Subcutaneous adipose tissue (tissue), 4 donors: ENCODE data around the gene MRPL11. TPM values are rescaled to one million over a fixed set of nuclear protein-coding genes. Genes with fewer than 3 reads are reported as not detected.

Experiments
- CTCF ChIP-seq: fragments of 450-650 bp; IDR thresholded peaks from one replicate; pipeline ENCODE4 v1.5.1; 2016; ENCODE audit warnings: low read depth, mild to moderate bottlenecking, control low read depth, antibody characterized with exemption, moderate library complexity
- total RNA-seq, 4 donors: library from RNA; depleted of rRNA; stranded (reverse); fragments of >200 nt; gene quantifications; one replicate each; pipeline ENCODE4 v1.1.0, GENCODE V29; 2016

The MRPL11 gene
- total RNA-seq, 4 donors from 2014 or later = 26.7 to 41.8 (median 39.6) TPM

DNA sequence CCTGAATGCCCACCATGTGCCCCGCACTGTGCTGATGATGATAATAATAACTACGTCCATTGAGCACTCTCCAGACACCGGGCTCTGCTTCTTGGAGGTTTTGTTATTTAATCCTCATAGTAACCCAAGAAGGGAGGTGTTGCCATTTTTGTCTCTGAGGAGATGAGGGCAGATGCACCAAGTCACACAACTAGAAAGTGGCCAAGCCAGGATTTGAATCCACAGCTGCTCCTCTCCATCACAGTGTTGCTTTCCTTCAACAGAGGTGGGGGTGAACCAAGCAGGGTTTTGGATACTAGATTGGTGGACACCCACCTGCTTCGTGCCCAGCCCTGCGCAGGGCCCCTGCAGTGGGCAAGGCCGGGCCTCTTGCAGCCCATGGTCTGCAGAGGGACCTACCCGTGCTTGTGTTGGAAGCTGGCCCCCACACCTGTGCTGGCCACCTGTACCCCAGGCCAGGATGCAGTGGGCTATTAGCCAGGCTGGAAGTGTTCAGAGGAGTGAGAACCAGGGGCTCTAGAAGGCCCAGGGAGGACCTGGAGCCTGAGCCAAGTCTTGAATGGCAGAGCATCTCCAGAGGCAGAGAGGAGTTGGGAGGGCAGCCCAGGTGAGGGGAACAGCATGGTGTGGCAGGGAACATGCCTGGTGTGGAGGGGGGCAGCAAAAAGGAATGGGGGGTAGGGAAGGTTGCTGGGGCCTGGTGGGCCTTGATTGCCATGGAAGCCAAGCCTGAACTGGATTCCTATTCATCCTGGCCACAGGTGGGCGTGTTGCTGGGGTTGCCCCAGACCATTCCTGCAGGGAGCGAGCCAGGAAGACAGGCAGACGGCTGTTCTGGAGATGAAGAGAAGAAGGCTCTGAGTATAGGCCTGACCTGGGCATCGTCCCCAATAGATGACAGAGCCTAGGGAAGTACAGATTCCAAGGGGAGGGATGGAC, 38.9 kb upstream of the MRPL11 start:
- TF ChIP-seq CTCF = no peak

DNA sequence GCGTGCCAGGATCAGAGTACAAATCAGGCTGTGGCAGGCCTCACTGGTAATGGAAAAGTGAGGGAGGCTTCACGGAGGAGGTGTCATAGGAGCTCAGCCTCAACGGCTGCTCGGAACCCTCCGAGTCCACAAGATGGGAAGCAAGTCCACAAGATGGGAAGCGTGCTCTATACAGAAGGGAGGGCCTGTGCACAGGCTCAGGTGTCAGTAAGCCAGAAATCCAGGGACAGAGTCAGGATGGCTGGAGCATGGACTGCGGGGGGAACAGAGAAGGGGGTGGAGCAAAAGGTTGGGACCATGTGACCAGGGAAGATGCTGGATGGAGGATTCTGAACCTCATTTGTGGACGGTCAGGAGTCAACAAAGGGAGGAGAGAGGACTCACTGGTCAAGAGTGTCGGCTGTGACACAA, 38.2 kb upstream of the MRPL11 start:
- TF ChIP-seq CTCF = no peak

DNA sequence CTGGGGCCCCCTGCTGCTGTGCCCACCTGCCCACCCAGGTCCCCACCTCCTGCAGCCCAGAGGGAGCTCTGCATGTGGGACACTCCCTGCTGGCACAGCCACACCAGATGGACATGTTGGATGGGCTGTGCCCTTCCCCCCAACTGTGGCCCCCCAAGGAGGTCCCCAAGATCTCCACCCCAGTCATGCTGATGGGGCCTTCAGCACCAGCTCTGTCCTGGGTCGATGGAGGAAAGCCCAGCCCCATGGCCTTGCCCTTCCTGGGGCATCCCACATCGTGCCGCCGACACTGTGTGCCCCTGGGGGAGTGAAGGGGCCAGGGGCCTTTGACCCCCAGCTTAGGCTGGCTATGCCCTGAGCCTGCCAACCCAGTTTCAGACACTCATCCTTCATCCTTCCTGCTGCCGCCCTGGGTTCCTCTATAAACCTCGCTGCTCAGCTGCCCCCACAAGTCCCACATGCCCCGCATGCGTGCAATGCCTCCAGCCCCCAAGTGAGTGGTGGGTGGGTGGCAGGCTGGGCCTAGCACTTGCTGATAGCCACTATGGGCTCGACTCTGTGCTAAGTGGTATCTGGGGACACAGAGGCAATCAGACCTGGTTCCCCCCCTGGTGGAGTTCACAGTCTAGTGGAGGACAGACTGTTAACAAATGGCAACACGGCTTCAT, 37.7 kb upstream of the MRPL11 start:
- TF ChIP-seq CTCF = no peak

DNA sequence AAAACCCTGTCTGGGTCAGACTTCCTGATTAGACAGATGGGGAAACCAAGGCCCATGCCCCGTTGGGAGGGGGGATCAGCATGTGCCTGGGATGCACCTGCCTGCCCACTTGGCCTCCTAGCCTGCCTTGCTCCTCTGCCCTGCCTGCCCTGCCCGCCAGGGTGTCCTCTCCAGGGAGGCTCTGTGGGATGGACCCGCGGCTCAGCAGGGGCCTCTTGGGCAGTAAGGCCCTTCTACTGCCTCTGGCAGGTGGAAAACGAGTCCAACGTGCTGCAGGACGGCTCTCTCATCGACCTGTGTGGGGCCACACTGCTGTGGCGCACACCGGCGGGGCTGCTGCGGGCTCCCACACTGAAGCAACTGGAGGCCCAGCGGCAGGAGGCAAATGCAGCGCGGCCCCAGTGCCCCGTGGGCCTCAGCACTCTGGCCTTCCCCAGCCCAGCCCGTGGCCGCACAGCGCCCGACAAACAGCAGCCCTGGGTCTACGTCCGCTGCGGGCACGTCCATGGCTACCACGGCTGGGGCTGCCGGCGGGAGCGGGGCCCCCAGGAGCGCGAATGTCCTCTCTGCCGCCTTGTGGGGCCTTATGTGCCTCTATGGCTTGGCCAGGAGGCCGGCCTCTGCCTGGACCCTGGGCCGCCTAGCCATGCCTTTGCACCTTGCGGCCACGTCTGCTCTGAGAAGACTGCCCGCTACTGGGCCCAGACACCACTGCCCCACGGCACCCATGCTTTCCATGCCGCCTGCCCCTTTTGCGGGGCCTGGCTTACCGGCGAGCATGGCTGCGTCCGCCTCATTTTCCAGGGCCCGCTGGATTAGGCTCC, 36.9 kb upstream of the MRPL11 start:
- no peak for TF ChIP-seq CTCF

DNA sequence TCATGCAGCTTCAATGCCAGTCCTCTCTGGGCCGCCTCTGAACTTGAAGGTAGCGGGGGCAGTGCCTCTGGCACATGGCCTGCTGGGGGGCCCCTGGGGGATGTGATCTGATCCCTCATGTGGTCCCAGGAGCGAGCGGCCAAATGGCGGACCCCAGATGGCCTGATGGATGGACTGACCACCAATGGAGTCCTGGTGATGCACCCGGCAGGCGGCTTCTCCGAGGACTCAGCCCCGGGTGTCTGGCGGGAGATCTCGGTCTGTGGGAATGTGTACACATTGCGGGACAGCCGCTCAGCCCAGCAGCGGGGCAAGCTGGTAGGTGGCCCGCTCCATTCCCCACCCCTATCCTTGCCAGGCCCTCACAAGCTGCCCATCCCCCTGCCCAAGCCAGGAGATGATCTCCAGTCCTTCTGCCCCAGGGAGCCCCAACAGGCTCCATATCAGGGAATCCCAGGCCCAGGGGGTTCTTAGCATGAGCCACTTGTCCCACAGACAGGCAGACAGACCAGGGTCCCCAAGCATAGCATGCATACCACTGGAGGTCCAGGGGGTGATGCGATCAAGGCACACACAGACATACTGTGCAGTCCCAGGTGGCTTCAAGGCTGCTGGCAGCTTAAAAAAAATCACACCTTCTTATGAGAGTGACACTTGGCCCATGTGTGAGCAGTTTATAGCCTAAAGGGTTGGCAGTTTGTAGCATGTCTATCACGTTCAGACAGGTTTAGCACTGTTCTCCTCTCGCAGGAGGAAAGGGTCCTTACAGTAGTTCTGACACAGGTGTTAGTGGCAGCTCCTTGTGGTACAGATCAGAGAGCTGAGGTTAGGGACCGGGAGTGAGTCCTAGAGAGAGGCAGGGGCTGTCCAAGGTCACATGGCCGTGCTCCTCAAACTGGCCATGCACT, 35.2 kb upstream of the MRPL11 start:
- no peak for TF ChIP-seq CTCF

DNA sequence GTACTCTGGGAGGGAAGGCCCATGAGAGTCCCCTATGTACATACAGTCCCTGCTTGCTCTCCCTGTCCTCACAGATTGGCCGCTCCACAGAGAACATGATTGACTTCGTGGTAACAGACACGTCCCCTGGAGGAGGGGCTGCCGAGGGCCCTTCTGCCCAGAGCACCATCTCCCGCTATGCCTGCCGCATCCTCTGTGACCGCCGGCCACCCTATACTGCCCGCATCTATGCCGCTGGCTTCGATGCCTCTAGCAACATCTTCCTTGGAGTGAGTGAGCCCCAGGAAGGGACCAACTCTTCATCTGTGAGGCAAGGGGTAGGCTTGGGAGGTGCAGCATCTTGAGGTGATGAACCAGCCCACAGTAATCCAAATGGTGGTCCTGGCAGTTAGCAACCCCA, 34.5 kb upstream of the MRPL11 start:
- no peak for TF ChIP-seq CTCF
